ENCODE measurements around the gene PLA2G15. TPM values are rescaled to one million over a fixed set of nuclear protein-coding genes. Genes with fewer than 3 reads are reported as not detected.

The PLA2G15 gene
- total RNA-seq, 4 donors from 2014 or later = 16.4 to 28.6 (median 22.3) TPM

GRCh38 chr16:68299571-68300453 is 54.6 kb downstream of the PLA2G15 start:
- intact Hi-C loops (cut with DNase I; ENCODE audit: low total_unique reads) = no loop called here
- no peak overlapping the region for H3K4me3 ChIP-seq (ENCODE audit: low read depth, poor library complexity, severe bottlenecking)
- no peak for TF ChIP-seq POLR2A (IDR thresholded peaks at IDR 0.05)
- TF ChIP-seq, protein P1, sequence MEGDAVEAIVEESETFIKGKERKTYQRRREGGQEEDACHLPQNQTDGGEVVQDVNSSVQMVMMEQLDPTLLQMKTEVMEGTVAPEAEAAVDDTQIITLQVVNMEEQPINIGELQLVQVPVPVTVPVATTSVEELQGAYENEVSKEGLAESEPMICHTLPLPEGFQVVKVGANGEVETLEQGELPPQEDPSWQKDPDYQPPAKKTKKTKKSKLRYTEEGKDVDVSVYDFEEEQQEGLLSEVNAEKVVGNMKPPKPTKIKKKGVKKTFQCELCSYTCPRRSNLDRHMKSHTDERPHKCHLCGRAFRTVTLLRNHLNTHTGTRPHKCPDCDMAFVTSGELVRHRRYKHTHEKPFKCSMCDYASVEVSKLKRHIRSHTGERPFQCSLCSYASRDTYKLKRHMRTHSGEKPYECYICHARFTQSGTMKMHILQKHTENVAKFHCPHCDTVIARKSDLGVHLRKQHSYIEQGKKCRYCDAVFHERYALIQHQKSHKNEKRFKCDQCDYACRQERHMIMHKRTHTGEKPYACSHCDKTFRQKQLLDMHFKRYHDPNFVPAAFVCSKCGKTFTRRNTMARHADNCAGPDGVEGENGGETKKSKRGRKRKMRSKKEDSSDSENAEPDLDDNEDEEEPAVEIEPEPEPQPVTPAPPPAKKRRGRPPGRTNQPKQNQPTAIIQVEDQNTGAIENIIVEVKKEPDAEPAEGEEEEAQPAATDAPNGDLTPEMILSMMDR (IDR thresholded peaks at IDR 0.05) = no peak
- DNase-seq (ENCODE audit: low spot score in 2 of 2) = no peak
- 60 to 63% methylated on average over 11 of the region's 11 CpGs for WGBS, 2 donors

GRCh38 chr16:68300734-68301459 is 55.7 kb downstream of the PLA2G15 start:
- WGBS, 2 donors = 76 to 78% methylated on average over 7 of the region's 7 CpGs
- TF ChIP-seq POLR2A (IDR thresholded peaks at IDR 0.05) = no peak
- TF ChIP-seq, protein P1 (IDR thresholded peaks at IDR 0.05) = no peak
- intact Hi-C loops (cut with DNase I; ENCODE audit: low total_unique reads) = no loop called here
- no peak for DNase-seq (ENCODE audit: low spot score in 2 of 2)
- no peak overlapping the region for H3K4me3 ChIP-seq (ENCODE audit: low read depth, poor library complexity, severe bottlenecking)

DNA sequence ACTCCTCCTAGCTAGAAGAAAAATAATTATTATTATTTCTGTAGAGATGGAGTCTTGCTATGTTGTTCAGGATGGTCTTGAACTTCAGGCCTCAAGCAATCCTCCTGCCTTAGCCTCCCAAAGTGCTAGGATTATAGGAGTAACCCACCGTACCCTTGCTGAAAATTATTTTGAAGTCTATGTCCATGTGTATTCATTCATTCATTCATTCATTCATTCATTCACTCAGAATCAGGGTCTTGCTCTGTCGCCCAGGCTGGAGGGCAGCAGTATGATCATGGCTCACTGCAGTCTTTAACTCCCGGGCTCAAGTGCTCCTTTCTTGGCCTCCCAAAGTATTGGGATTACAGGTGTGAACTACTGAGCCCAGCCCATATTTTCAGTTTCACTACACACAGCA is 61.5 kb downstream of the PLA2G15 start:
- H3K4me3 ChIP-seq (ENCODE audit: low read depth, poor library complexity, severe bottlenecking) = no peak overlapping the region
- 89 to 90% methylated on average over 3 of the region's 3 CpGs for WGBS, 2 donors
- DNase-seq (ENCODE audit: low spot score in 2 of 2) = no peak
- no peak for TF ChIP-seq POLR2A (IDR thresholded peaks at IDR 0.05)
- TF ChIP-seq, protein P1 (IDR thresholded peaks at IDR 0.05) = no peak
- intact Hi-C loops (cut with DNase I; ENCODE audit: low total_unique reads) = no loop called here

- no peak for TF ChIP-seq POLR2A (IDR thresholded peaks at IDR 0.05)
- TF ChIP-seq, protein P1 (IDR thresholded peaks at IDR 0.05) = no peak
- intact Hi-C loops (cut with DNase I; ENCODE audit: low total_unique reads) = no loop called here
- WGBS, 2 donors = 39 to 44% methylated on average over 6 of the region's 6 CpGs
- DNase-seq (ENCODE audit: low spot score in 2 of 2) = no peak
- peak overlapping the region; percentile 88 for H3K4me3 ChIP-seq (ENCODE audit: low read depth, poor library complexity, severe bottlenecking)
These were observed 64.6 kb downstream of the PLA2G15 start for GRCh38 chr16:68309799-68310198.

DNA sequence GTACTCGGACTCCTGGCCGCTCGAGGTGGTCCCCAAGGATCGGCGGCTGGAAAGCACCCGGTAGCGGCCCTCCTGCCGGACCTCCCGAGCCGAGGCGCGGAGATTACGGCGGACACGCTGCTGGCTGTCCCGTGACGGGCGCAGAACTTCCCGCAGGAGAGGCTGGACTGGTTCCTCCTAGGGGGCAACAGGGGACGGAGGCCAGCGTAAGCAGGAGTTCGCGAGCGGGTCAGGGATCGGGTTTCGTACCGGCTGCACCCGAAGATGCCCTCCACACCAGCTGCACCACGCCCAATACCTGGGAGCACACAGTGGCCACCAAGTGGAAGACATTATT is 65.2 kb downstream of the PLA2G15 start:
- TF ChIP-seq POLR2A (IDR thresholded peaks at IDR 0.05) = no peak
- TF ChIP-seq, protein P1 (IDR thresholded peaks at IDR 0.05) = no peak
- intact Hi-C loops (cut with DNase I; ENCODE audit: low total_unique reads) = no loop called here
- 2% methylated on average over 11 to 13 of the region's 29 CpGs for WGBS, 2 donors
- H3K4me3 ChIP-seq (ENCODE audit: low read depth, poor library complexity, severe bottlenecking) = peak overlapping the region; percentile 88
- peak in 1 of 2 donors; percentile 85 for DNase-seq (ENCODE audit: low spot score in 2 of 2)

Small RNA genes lying within 50 kb of the gene (microRNA-seq; reads per million reads assigned to microRNA genes)
- 0 reads per million in 2 donors for gene MIR6773 (ENCODE audit: borderline number of aligned reads in 1 of 2, borderline replicate concordance in 2 of 2)

Other genes starting within 250 kb of the PLA2G15 start
- 1 to 10 TPM in 3 of 4 donors, under 1 TPM in 1; 0.52 to 5.9 (median 1.7) TPM for gene DPEP2, start 245.9 kb upstream of the PLA2G15 start, total RNA-seq
- gene DPEP2NB, start 229.5 kb upstream of the PLA2G15 start, total RNA-seq = not detected
- 10 to 100 TPM; 11.0 to 21.1 (median 13.6) TPM for gene DDX28, start 222.1 kb upstream of the PLA2G15 start, total RNA-seq
- 10 to 100 TPM; 13.7 to 24.0 (median 14.8) TPM for gene DUS2, start 222.1 kb upstream of the PLA2G15 start, total RNA-seq
- 10 to 100 TPM; 28.2 to 49.2 (median 31.9) TPM for gene NFATC3, start 160.0 kb upstream of the PLA2G15 start, total RNA-seq
- 100 to 1,000 TPM in 2 of 4 donors, 10 to 100 TPM in 2; 84.3 to 120 (median 97.2) TPM for gene ESRP2, start 9.2 kb upstream of the PLA2G15 start, total RNA-seq
- 10 to 100 TPM; 23.4 to 55.6 (median 37.4) TPM for gene SLC7A6, start 19.2 kb downstream of the PLA2G15 start, total RNA-seq
- 10 to 100 TPM; 10.1 to 14.9 (median 11.0) TPM for gene SLC7A6OS, start 65.6 kb downstream of the PLA2G15 start, total RNA-seq
- 10 to 100 TPM; 29.9 to 62.4 (median 45.9) TPM for gene PRMT7, start 65.6 kb downstream of the PLA2G15 start, total RNA-seq
- gene SMPD3, start 203.1 kb downstream of the PLA2G15 start, total RNA-seq = 100 to 1,000 TPM in 1 of 4 donors, 10 to 100 TPM in 3; 30.2 to 135 (median 58.3) TPM